ENCODE data around the gene PLXNB1.

The PLXNB1 gene

GRCh38 chr3:48440590-48440958 lies 10.7 kb upstream of the PLXNB1 start:
- Histone ChIP-seq H3K27ac (ENCODE audit: extremely low read depth, low read depth, low read length) (peak overlapping the region; percentile 67), H3K4me3 (ENCODE audit: low read depth, low read length) (peak overlapping the region; percentile 84), H3K36me3 (ENCODE audit: control insufficient read depth in 2 of 2, insufficient read depth in 1 of 2, low read length in 2 of 2) (peaks cover 14 to 34% of the 10 kb centered on the region in 2 experiments; a peak in 2 of 3 replicates), H3K9me3 (ENCODE audit: control insufficient read depth, insufficient read depth, low read depth, low read length) (no peaks in the 10 kb centered on the region), H3K4me1 (ENCODE audit: control insufficient read depth, insufficient read depth, low read length) (no peaks in the 10 kb centered on the region)
- ChIA-PET CTCF (interaction anchor here (2.3 to 2.8 kb wide), 2 partner anchors 40 to 246 kb away, joined by 11 to 15 read pairs; no protein-coding TSS in a partner anchor), POLR2A (interaction anchor here (1.7 kb wide), 1 partner anchor 32 kb away, joined by 13 read pairs; no protein-coding TSS in a partner anchor)
- TF ChIP-seq ZNF48 (tag by site-specific recombination; IDR thresholded peaks at IDR 0.05) (no peak), ZIC2 (tag by site-specific recombination; IDR thresholded peaks at IDR 0.05) (no peak), ZNF776 (tag by site-specific recombination; IDR thresholded peaks at IDR 0.05; ENCODE audit: borderline replicate concordance) (no peak), ZNF2 (tag by site-specific recombination; IDR thresholded peaks at IDR 0.05) (no peak; the same call in 1 of the 2 replicates), ZNF266 (tag by site-specific recombination; IDR thresholded peaks at IDR 0.05; ENCODE audit: low read depth) (no peak), ZBTB44 (tag by site-specific recombination; IDR thresholded peaks at IDR 0.05) (no peak), ZNF830 (tag by site-specific recombination; IDR thresholded peaks at IDR 0.05; ENCODE audit: low read depth) (no peak), ZNF670 (tag by site-specific recombination; IDR thresholded peaks at IDR 0.05; ENCODE audit: low read depth) (no peak), ZNF341 (tag by site-specific recombination; IDR thresholded peaks at IDR 0.05; ENCODE audit: low read depth) (no peak), SCRT1 (tag by site-specific recombination; IDR thresholded peaks at IDR 0.05; ENCODE audit: borderline replicate concordance) (no peak), ZNF704 (tag by site-specific recombination; IDR thresholded peaks at IDR 0.05) (no peak), ZNF600 (tag by site-specific recombination; IDR thresholded peaks at IDR 0.05) (no peak), PATZ1 (tag by site-specific recombination; IDR thresholded peaks at IDR 0.05) (no peak), ZNF785 (tag by site-specific recombination; IDR thresholded peaks at IDR 0.05) (no peak), ZBTB1 (tag by site-specific recombination; IDR thresholded peaks at IDR 0.05) (no peak), TSHZ1 (tag by site-specific recombination; IDR thresholded peaks at IDR 0.05; ENCODE audit: borderline replicate concordance) (no peak), ZNF426 (tag by site-specific recombination; IDR thresholded peaks at IDR 0.05) (no peak), SP3 (tag by site-specific recombination; IDR thresholded peaks at IDR 0.05) (no peak)

All from HEK293 (cell line).